Suprapubic skin (tissue), 4 donors: ENCODE measurements around the gene UTY. TPM values are rescaled to one million over a fixed set of nuclear protein-coding genes. Genes with fewer than 3 reads are reported as not detected.

ENCODE experiments used
- DNase-seq, 2 donors: peaks; one replicate each; pipeline ENCODE4 v3.0.0-alpha.2; 2019; ENCODE audit warnings: low spot score in 2 of 2
- H3K27ac ChIP-seq: fragments of 200-600 bp; sonication (generic); one replicate; pipeline ENCODE4 v1.5.1; 2019
- H3K27me3 ChIP-seq: fragments of 200-600 bp; sonication (generic); one replicate; pipeline ENCODE4 v1.5.1; 2019
- H3K36me3 ChIP-seq: fragments of 200-600 bp; sonication (generic); one replicate; pipeline ENCODE4 v1.5.1; 2019
- H3K4me1 ChIP-seq: fragments of 200-600 bp; sonication (generic); one replicate; pipeline ENCODE4 v1.5.1; 2019
- H3K4me3 ChIP-seq: fragments of 200-600 bp; sonication (generic); one replicate; pipeline ENCODE4 v1.5.1; 2019; ENCODE audit warnings: mild to moderate bottlenecking
- H3K9me3 ChIP-seq: fragments of 200-600 bp; sonication (generic); one replicate; pipeline ENCODE4 v1.5.1; 2019
- EP300 ChIP-seq: sonication (generic); formaldehyde crosslinking; IDR thresholded peaks from one replicate; pipeline ENCODE4 v1.6.1; 2017; ENCODE audit warnings: antibody characterized with exemption
- POLR2A ChIP-seq, 2 donors: fragments of 450-650 bp; IDR thresholded peaks; one replicate each; pipeline ENCODE4 v1.6.1; 2017; ENCODE audit warnings: antibody characterized with exemption in 2 of 2, mild to moderate bottlenecking in 2 of 2, moderate library complexity in 2 of 2
- POLR2AphosphoS5 ChIP-seq, 3 donors: sonication (generic); formaldehyde crosslinking; IDR thresholded peaks; one replicate each; pipeline ENCODE4 v1.6.1; 2017; ENCODE audit warnings: antibody characterized with exemption in 3 of 3
- WGBS: methylation state at CpG from one replicate; pipeline ENCODE4 v1.1.5; 2018; 5-methylcytosine and 5-hydroxymethylcytosine counted together
- total RNA-seq, 4 donors: library from RNA; depleted of rRNA; stranded (reverse); fragments of >200 nt; gene quantifications; one replicate each; pipeline ENCODE4 v1.1.0, GENCODE V29; 2016
- TF ChIP-seq, protein P1 (sequence below), 2 donors: fragments of 200-600 bp in 1 of 2; fragments of 450-650 bp in 1 of 2; sonication (generic) in 1 of 2; IDR thresholded peaks; one replicate each; pipeline ENCODE4 v1.5.1; 2016 to 2019; ENCODE audit warnings: antibody characterized with exemption in 2 of 2, mild to moderate bottlenecking in 1 of 2, moderate library complexity in 1 of 2

Gene UTY
- total RNA-seq, 4 donors from 2014 or later, result 0.11 to 40.0 (median 17.5) TPM

DNA sequence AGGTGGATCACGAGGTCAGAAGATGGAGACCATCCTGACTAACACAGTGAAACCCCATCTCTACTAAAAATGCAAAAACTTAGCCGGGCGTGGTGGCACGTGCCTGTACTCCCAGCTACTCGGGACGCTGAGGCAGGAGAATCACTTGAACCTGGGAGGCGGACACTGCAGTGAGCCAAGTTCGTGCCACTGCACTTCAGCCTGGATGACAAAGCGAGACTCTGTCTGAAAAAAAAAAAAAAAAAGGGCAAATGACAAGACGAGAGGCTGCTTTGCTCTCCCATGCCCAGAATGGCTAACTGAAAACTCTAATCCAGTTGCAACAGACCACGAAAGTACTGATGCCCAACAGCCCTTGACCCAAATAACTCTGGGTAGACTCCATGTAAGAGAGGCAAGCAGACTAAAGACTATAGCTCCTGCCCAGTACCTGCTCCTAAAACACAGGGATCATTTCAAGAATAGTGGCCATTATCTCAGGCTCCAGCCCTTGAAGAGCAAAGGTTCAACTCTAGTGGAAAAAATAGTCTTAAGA is 29.2 kb downstream of the UTY start:
- Histone ChIP-seq H3K36me3 (no peaks in the 10 kb centered on the region), H3K27ac (no peak overlapping the region), H3K4me1 (no peaks in the 10 kb centered on the region), H3K27me3 (no peaks in the 10 kb centered on the region), H3K9me3 (no peaks in the 10 kb centered on the region), H3K4me3 (no peak overlapping the region)
- no CpG with 5 or more reads among the region's 11 CpGs for WGBS
- no peak for DNase-seq
- no peak for TF ChIP-seq EP300
- TF ChIP-seq POLR2AphosphoS5 (IDR thresholded peaks at IDR 0.05), result no peak
- TF ChIP-seq, protein P1, sequence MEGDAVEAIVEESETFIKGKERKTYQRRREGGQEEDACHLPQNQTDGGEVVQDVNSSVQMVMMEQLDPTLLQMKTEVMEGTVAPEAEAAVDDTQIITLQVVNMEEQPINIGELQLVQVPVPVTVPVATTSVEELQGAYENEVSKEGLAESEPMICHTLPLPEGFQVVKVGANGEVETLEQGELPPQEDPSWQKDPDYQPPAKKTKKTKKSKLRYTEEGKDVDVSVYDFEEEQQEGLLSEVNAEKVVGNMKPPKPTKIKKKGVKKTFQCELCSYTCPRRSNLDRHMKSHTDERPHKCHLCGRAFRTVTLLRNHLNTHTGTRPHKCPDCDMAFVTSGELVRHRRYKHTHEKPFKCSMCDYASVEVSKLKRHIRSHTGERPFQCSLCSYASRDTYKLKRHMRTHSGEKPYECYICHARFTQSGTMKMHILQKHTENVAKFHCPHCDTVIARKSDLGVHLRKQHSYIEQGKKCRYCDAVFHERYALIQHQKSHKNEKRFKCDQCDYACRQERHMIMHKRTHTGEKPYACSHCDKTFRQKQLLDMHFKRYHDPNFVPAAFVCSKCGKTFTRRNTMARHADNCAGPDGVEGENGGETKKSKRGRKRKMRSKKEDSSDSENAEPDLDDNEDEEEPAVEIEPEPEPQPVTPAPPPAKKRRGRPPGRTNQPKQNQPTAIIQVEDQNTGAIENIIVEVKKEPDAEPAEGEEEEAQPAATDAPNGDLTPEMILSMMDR (IDR thresholded peaks at IDR 0.05), result no peak
- no peak for TF ChIP-seq POLR2A (IDR thresholded peaks at IDR 0.05)

DNA sequence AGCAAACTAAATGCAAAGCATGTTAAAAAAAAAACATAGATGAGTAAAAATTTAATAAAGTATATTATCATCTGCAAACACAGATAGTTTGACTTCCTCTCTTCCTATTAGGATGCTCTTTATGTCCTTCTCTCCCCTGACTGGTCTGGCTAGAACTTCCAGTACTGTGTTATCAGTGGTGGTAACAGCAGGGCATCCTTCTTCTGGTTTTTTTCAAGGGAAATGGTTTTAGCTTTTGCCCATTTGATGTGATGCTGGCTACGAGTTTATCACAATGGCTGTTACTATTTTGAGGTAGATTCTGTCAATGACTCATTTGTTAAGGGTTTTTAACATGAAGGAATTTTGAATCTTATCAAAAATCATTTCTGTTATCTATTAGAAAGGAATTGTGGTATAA is 34.3 kb downstream of the UTY start:
- WGBS, result no CpG with 5 or more reads among the region's 1 CpG
- H3K27me3 ChIP-seq, result no peaks in the 10 kb centered on the region
- H3K36me3 ChIP-seq, result no peaks in the 10 kb centered on the region
- no peak overlapping the region for H3K27ac ChIP-seq
- TF ChIP-seq EP300 (no peak), POLR2A (IDR thresholded peaks at IDR 0.05) (no peak), POLR2AphosphoS5 (IDR thresholded peaks at IDR 0.05) (no peak)
- TF ChIP-seq, protein P1 (IDR thresholded peaks at IDR 0.05), result no peak
- H3K4me1 ChIP-seq, result no peaks in the 10 kb centered on the region
- no peak overlapping the region for H3K4me3 ChIP-seq
- no peaks in the 10 kb centered on the region for H3K9me3 ChIP-seq
- DNase-seq, result no peak

DNA sequence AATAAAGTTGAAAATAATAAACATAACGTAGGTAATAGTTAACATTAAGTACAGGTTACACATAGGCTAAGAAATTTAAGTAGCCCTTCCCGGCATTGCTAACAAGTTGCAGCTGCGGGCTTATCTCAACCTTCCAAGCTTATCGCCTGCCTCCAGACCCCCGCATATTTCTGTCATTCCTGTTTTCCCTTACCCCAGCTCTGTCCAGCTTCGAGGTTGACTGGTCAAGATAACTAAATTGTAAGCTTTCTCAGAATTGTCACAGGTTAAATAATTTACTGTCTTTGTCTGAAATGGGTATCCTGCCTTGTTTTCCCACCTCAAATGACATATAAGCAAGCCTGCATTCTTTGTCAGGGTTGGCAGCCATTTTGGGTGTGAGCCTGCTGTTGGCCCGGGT is 36.7 kb downstream of the UTY start:
- no peak for DNase-seq
- Histone ChIP-seq H3K9me3 (no peaks in the 10 kb centered on the region), H3K27ac (no peak overlapping the region), H3K4me1 (no peaks in the 10 kb centered on the region), H3K36me3 (no peaks in the 10 kb centered on the region), H3K4me3 (no peak overlapping the region), H3K27me3 (no peaks in the 10 kb centered on the region)
- no CpG with 5 or more reads among the region's 7 CpGs for WGBS
- TF ChIP-seq POLR2A (IDR thresholded peaks at IDR 0.05) (no peak), POLR2AphosphoS5 (IDR thresholded peaks at IDR 0.05) (no peak), EP300 (no peak)
- TF ChIP-seq, protein P1 (IDR thresholded peaks at IDR 0.05), result no peak

DNA sequence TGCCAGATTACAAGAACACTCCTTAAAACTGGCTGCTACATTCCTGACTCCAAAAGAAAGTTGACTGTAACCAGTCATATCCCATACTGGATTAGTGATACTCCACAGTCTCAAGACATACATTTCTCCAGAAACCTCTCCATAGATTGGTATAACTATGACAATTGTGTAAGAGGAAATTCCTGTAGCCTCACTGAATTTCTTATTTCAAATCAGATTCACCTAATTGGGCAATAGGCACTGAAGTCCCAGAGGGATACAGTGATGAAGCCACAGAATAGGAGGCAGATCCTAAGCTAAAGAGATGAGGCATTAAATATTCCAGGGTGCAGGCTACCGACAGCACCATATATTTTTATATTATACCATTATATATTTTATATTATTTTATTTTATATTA is 39.0 kb downstream of the UTY start:
- no peak overlapping the region for H3K4me3 ChIP-seq
- no peak for TF ChIP-seq EP300
- no peak for TF ChIP-seq POLR2AphosphoS5 (IDR thresholded peaks at IDR 0.05)
- TF ChIP-seq, protein P1 (IDR thresholded peaks at IDR 0.05), result no peak
- TF ChIP-seq POLR2A (IDR thresholded peaks at IDR 0.05), result no peak
- no peak overlapping the region for H3K27ac ChIP-seq
- no peak for DNase-seq
- H3K36me3 ChIP-seq, result no peaks in the 10 kb centered on the region
- WGBS, result no CpG with 5 or more reads among the region's 1 CpG
- H3K9me3 ChIP-seq, result no peaks in the 10 kb centered on the region
- no peaks in the 10 kb centered on the region for H3K27me3 ChIP-seq
- H3K4me1 ChIP-seq, result no peaks in the 10 kb centered on the region

DNA sequence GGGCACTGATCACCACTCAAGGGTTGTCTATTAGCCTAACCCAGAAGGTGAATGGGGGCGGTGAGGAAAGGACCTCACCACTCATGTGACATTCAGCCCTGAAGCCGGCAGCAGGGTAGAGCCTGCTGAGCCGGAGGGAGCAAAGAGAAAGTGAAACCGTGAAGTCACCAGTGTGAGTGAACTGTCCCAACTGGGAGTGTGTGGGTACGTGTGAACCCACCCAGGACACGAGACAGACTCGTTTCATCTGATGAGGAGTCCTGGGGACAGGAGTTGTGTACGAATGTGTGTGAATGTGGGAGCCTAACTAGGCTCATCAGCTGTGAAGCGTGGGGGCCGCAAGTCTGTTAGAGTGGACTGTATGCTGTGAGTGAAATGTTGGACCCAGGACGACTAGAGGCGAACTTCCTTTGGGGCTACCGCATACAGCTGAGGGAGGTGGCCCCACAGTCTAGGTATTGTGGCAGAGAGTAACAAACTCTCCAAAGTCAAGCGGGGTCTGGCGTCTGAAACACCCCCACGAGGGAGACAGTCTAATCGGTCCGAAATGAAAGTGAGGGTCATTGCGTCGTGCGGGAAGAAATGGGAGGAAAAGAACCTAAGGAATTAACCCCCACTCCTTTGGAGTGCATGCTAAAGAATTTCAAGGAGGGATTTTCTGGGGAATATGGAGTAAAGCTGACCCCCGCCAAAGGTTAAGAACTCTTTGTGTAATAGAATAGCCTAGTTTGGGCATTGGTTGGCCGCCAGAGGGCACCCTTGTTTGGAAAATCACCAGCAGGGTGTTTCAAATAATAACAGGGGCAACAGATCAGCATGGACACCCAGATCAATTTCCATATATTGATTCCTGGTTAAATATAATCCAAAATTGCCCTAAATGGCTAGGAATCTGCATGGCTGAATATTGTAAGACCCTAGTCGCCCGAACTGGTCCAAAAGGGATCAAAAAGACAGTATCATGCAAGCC is 43.6 kb downstream of the UTY start:
- no peak for DNase-seq
- Histone ChIP-seq H3K4me1 (no peaks in the 10 kb centered on the region), H3K4me3 (no peak overlapping the region), H3K27me3 (no peaks in the 10 kb centered on the region), H3K9me3 (no peaks in the 10 kb centered on the region), H3K27ac (no peak overlapping the region), H3K36me3 (no peaks in the 10 kb centered on the region)
- no peak for TF ChIP-seq POLR2AphosphoS5 (IDR thresholded peaks at IDR 0.05)
- TF ChIP-seq, protein P1 (IDR thresholded peaks at IDR 0.05), result no peak
- TF ChIP-seq POLR2A (IDR thresholded peaks at IDR 0.05), result no peak
- no peak for TF ChIP-seq EP300
- no CpG with 5 or more reads among the region's 25 CpGs for WGBS
